ENCODE measurements around the gene ALX4. TPM values are rescaled to one million over a fixed set of nuclear protein-coding genes. Genes with fewer than 3 reads are reported as not detected.

ALX4 gene
- total RNA-seq: not detected

GRCh38 chr11:44309478-44310205 is at the start of gene ALX4:
Gene ALX4 (minus strand): TSS chr11:44310139. CDS start chr11:44310062, 77 bp downstream.
- peak within 1 kb of the TSS; percentile 32 for H3K27ac Mint-ChIP-seq
- DNase-seq: no peak
- no peaks in the 10 kb centered on the region for H3K9me3 Mint-ChIP-seq
- ChIA-PET POLR2A (interaction anchor here (0.7 kb wide), 1 partner anchor 131 kb away, joined by 4 read pairs; no protein-coding TSS in a partner anchor), CTCF (no interaction called here)
- H3K4me1 Mint-ChIP-seq: peaks cover 23% of the 10 kb centered on the region
- peaks cover 90% of the 10 kb centered on the region for H3K27me3 Mint-ChIP-seq
- H3K4me3 Mint-ChIP-seq: no peak within 1 kb of the TSS
- H3K36me3 Mint-ChIP-seq (ENCODE audit: low read depth): peaks cover 1% of the 10 kb centered on the region

GRCh38 chr11:44359162-44359561 is 49.2 kb upstream of the ALX4 start:
- Mint-ChIP-seq H3K27ac (no peak overlapping the region), H3K4me3 (no peak overlapping the region), H3K36me3 (ENCODE audit: low read depth) (no peaks in the 10 kb centered on the region), H3K9me3 (no peaks in the 10 kb centered on the region), H3K27me3 (peaks cover 4% of the 10 kb centered on the region), H3K4me1 (no peaks in the 10 kb centered on the region)
- ChIA-PET POLR2A (no interaction called here), CTCF (no interaction called here)
- no peak for DNase-seq

GRCh38 chr11:44358713-44359112 is 48.8 kb upstream of the ALX4 start:
- no peaks in the 10 kb centered on the region for H3K36me3 Mint-ChIP-seq (ENCODE audit: low read depth)
- H3K4me1 Mint-ChIP-seq: no peaks in the 10 kb centered on the region
- H3K27me3 Mint-ChIP-seq: peaks cover 4% of the 10 kb centered on the region
- no peak overlapping the region for H3K27ac Mint-ChIP-seq
- no peak for DNase-seq
- POLR2A ChIA-PET: no interaction called here
- H3K4me3 Mint-ChIP-seq: no peak overlapping the region
- CTCF ChIA-PET: interaction anchor here (1.1 kb wide), 1 partner anchor 12 kb away, joined by 3 read pairs; no protein-coding TSS in a partner anchor
- H3K9me3 Mint-ChIP-seq: no peaks in the 10 kb centered on the region

- no peaks in the 10 kb centered on the region for H3K4me1 Mint-ChIP-seq
- H3K27ac Mint-ChIP-seq: no peak overlapping the region
- H3K27me3 Mint-ChIP-seq: peaks cover 4% of the 10 kb centered on the region
- no peaks in the 10 kb centered on the region for H3K36me3 Mint-ChIP-seq (ENCODE audit: low read depth)
- ChIA-PET CTCF (interaction anchor here (0.6 to 1.1 kb wide), 2 partner anchors 11 to 778 kb away, joined by 3 read pairs; no protein-coding TSS in a partner anchor), POLR2A (no interaction called here)
- DNase-seq: no peak
- no peaks in the 10 kb centered on the region for H3K9me3 Mint-ChIP-seq
- no peak overlapping the region for H3K4me3 Mint-ChIP-seq
Observed at GRCh38 chr11:44357711-44358110, 47.8 kb upstream of the ALX4 start.

- no peaks in the 10 kb centered on the region for H3K4me1 Mint-ChIP-seq
- H3K27ac Mint-ChIP-seq: no peak overlapping the region
- POLR2A ChIA-PET: no interaction called here
- no peak overlapping the region for H3K4me3 Mint-ChIP-seq
- CTCF ChIA-PET: no interaction called here
- peaks cover 8% of the 10 kb centered on the region for H3K27me3 Mint-ChIP-seq
- DNase-seq: no peak
- no peaks in the 10 kb centered on the region for H3K9me3 Mint-ChIP-seq
- H3K36me3 Mint-ChIP-seq (ENCODE audit: low read depth): no peaks in the 10 kb centered on the region
Observed at GRCh38 chr11:44356351-44356750, 46.4 kb upstream of the ALX4 start.

GRCh38 chr11:44351898-44352498 is 42.1 kb upstream of the ALX4 start:
- Mint-ChIP-seq H3K36me3 (ENCODE audit: low read depth) (no peaks in the 10 kb centered on the region), H3K9me3 (no peaks in the 10 kb centered on the region), H3K27me3 (peaks cover 13% of the 10 kb centered on the region), H3K27ac (no peak overlapping the region), H3K4me3 (no peak overlapping the region), H3K4me1 (no peaks in the 10 kb centered on the region)
- CTCF ChIA-PET: interaction anchor here (0.8 kb wide), 1 partner anchor 742 kb away, joined by 4 read pairs; no protein-coding TSS in a partner anchor
- POLR2A ChIA-PET: no interaction called here
- no peak for DNase-seq

- ChIA-PET CTCF (no interaction called here), POLR2A (no interaction called here)
- Mint-ChIP-seq H3K27ac (no peak overlapping the region), H3K9me3 (no peaks in the 10 kb centered on the region), H3K27me3 (peaks cover 13% of the 10 kb centered on the region), H3K4me3 (no peak overlapping the region), H3K4me1 (no peaks in the 10 kb centered on the region), H3K36me3 (ENCODE audit: low read depth) (no peaks in the 10 kb centered on the region)
- no peak for DNase-seq
Observed at GRCh38 chr11:44351006-44351660, 41.2 kb upstream of the ALX4 start.

GRCh38 chr11:44349328-44349727 is 39.4 kb upstream of the ALX4 start:
- no peaks in the 10 kb centered on the region for H3K9me3 Mint-ChIP-seq
- no peak overlapping the region for H3K4me3 Mint-ChIP-seq
- H3K27ac Mint-ChIP-seq: no peak overlapping the region
- no peak for DNase-seq
- POLR2A ChIA-PET: interaction anchor here (0.6 kb wide), 1 partner anchor 242 kb away, joined by 3 read pairs; no protein-coding TSS in a partner anchor
- CTCF ChIA-PET: no interaction called here
- no peaks in the 10 kb centered on the region for H3K36me3 Mint-ChIP-seq (ENCODE audit: low read depth)
- peaks cover 13% of the 10 kb centered on the region for H3K27me3 Mint-ChIP-seq
- no peaks in the 10 kb centered on the region for H3K4me1 Mint-ChIP-seq

- ChIA-PET POLR2A (no interaction called here), CTCF (no interaction called here)
- no peaks in the 10 kb centered on the region for H3K9me3 Mint-ChIP-seq
- H3K27ac Mint-ChIP-seq: peak overlapping the region; percentile 31
- peaks cover 13% of the 10 kb centered on the region for H3K27me3 Mint-ChIP-seq
- H3K36me3 Mint-ChIP-seq (ENCODE audit: low read depth): no peaks in the 10 kb centered on the region
- no peak overlapping the region for H3K4me3 Mint-ChIP-seq
- no peak for DNase-seq
- H3K4me1 Mint-ChIP-seq: no peaks in the 10 kb centered on the region
Observed at GRCh38 chr11:44348721-44349120, 38.8 kb upstream of the ALX4 start.

- H3K36me3 Mint-ChIP-seq (ENCODE audit: low read depth): no peaks in the 10 kb centered on the region
- POLR2A ChIA-PET: no interaction called here
- CTCF ChIA-PET: no interaction called here
- H3K9me3 Mint-ChIP-seq: no peaks in the 10 kb centered on the region
- DNase-seq: no peak
- peaks cover 13% of the 10 kb centered on the region for H3K27me3 Mint-ChIP-seq
- no peaks in the 10 kb centered on the region for H3K4me1 Mint-ChIP-seq
- H3K27ac Mint-ChIP-seq: no peak overlapping the region
- no peak overlapping the region for H3K4me3 Mint-ChIP-seq
Observed at GRCh38 chr11:44348114-44348513, 38.2 kb upstream of the ALX4 start.

GRCh38 chr11:44347538-44347937 is 37.6 kb upstream of the ALX4 start:
- ChIA-PET POLR2A (no interaction called here), CTCF (no interaction called here)
- DNase-seq: no peak
- Mint-ChIP-seq H3K9me3 (no peaks in the 10 kb centered on the region), H3K4me1 (no peaks in the 10 kb centered on the region), H3K36me3 (ENCODE audit: low read depth) (no peaks in the 10 kb centered on the region), H3K27me3 (peaks cover 13% of the 10 kb centered on the region), H3K4me3 (no peak overlapping the region), H3K27ac (no peak overlapping the region)

- no peaks in the 10 kb centered on the region for H3K4me1 Mint-ChIP-seq
- no peaks in the 10 kb centered on the region for H3K36me3 Mint-ChIP-seq (ENCODE audit: low read depth)
- H3K27me3 Mint-ChIP-seq: peaks cover 10% of the 10 kb centered on the region
- no peak overlapping the region for H3K4me3 Mint-ChIP-seq
- no peak overlapping the region for H3K27ac Mint-ChIP-seq
- CTCF ChIA-PET: interaction anchor here (1.1 kb wide), 1 partner anchor 11 kb away, joined by 3 read pairs; no protein-coding TSS in a partner anchor
- no peak for DNase-seq
- H3K9me3 Mint-ChIP-seq: no peaks in the 10 kb centered on the region
- POLR2A ChIA-PET: no interaction called here
Observed at GRCh38 chr11:44346983-44347382, 37.0 kb upstream of the ALX4 start.

- ChIA-PET CTCF (interaction anchor here (1.1 kb wide), 1 partner anchor 12 kb away, joined by 3 read pairs; no protein-coding TSS in a partner anchor), POLR2A (no interaction called here)
- Mint-ChIP-seq H3K27me3 (peaks cover 8% of the 10 kb centered on the region), H3K9me3 (no peaks in the 10 kb centered on the region), H3K4me3 (no peak overlapping the region), H3K36me3 (ENCODE audit: low read depth) (no peaks in the 10 kb centered on the region), H3K4me1 (no peaks in the 10 kb centered on the region), H3K27ac (no peak overlapping the region)
- no peak for DNase-seq
Observed at GRCh38 chr11:44345781-44346180, 35.8 kb upstream of the ALX4 start.

All from activated CD4-positive, alpha-beta T cell treated with anti-CD3 and anti-CD28 coated beads, Interleukin-2, amount 10 ng/mL, durations not matched to agents 7 days and 5 days (primary cell).